ENCODE data around the gene PDE4D.

Gene PDE4D

GRCh38 chr5:59272809-59273427, 620.6 kb downstream of the PDE4D start:
- no peak overlapping the region for H3K4me3 ChIP-seq (ENCODE audit: insufficient read depth in 1 of 2, low read depth in 1 of 2, low read length in 2 of 2)
- H3K4me2 ChIP-seq (ENCODE audit: low read length, poor library complexity, severe bottlenecking): no peak overlapping the region
- 89% methylated on average over 2 of the region's 3 CpGs for WGBS
- H3K9ac ChIP-seq (ENCODE audit: low read length): no peak overlapping the region
- no peak overlapping the region for H2AK5ac ChIP-seq (ENCODE audit: low read length, severe bottlenecking)
- H2AFZ ChIP-seq (ENCODE audit: low read depth, low read length): no peak overlapping the region
- no peak overlapping the region for H2BK5ac ChIP-seq (ENCODE audit: low read depth, low read length, poor library complexity, severe bottlenecking)
- H3K14ac ChIP-seq (ENCODE audit: low read length in 2 of 2): no peak overlapping the region
- H2BK120ac ChIP-seq (ENCODE audit: low read depth, low read length): no peak overlapping the region
- H3K23ac ChIP-seq (ENCODE audit: low read length in 2 of 2): no peak overlapping the region
- DNase-seq: no peak
- no peaks in the 10 kb centered on the region for H3K36me3 ChIP-seq (ENCODE audit: control insufficient read depth in 1 of 2, insufficient read depth in 2 of 2, low read depth in 1 of 2, low read length in 2 of 2)
- H3K4me1 ChIP-seq (ENCODE audit: control insufficient read depth, insufficient read depth, low read depth, low read length): no peaks in the 10 kb centered on the region
- no peak overlapping the region for H3K27ac ChIP-seq (ENCODE audit: low read length, poor library complexity, severe bottlenecking)
- H4K8ac ChIP-seq (ENCODE audit: low read length): no peak overlapping the region
- H2BK12ac ChIP-seq (ENCODE audit: low read length in 2 of 2): no peak overlapping the region
- no peak overlapping the region for H3K4ac ChIP-seq (ENCODE audit: low read depth in 1 of 2, low read length in 2 of 2)
- no peak overlapping the region for H2BK15ac ChIP-seq (ENCODE audit: low read depth, poor library complexity, severe bottlenecking)
- H3K27me3 ChIP-seq (ENCODE audit: control insufficient read depth in 1 of 2, insufficient read depth in 1 of 2, low read length in 2 of 2): no peaks in the 10 kb centered on the region
- peaks cover 1% of the 10 kb centered on the region for H3K79me1 ChIP-seq (replicated peaks; ENCODE audit: low read length, poor library complexity, severe bottlenecking)
- H3K18ac ChIP-seq (ENCODE audit: low read depth in 1 of 2, low read length in 2 of 2): no peak overlapping the region
- no peaks in the 10 kb centered on the region for H3K9me3 ChIP-seq (ENCODE audit: control insufficient read depth, low read length)
- no peak overlapping the region for H4K91ac ChIP-seq (ENCODE audit: low read length)

GRCh38 chr5:59268756-59269415, 624.6 kb downstream of the PDE4D start:
- Histone ChIP-seq H3K14ac (ENCODE audit: low read length in 2 of 2) (no peak overlapping the region), H3K18ac (ENCODE audit: low read depth in 1 of 2, low read length in 2 of 2) (no peak overlapping the region), H3K9ac (ENCODE audit: low read length) (no peak overlapping the region), H3K4me2 (ENCODE audit: low read length, poor library complexity, severe bottlenecking) (no peak overlapping the region), H3K4me3 (ENCODE audit: insufficient read depth in 1 of 2, low read depth in 1 of 2, low read length in 2 of 2) (no peak overlapping the region), H2BK5ac (ENCODE audit: low read depth, low read length, poor library complexity, severe bottlenecking) (no peak overlapping the region), H3K23ac (ENCODE audit: low read length in 2 of 2) (no peak overlapping the region), H2BK12ac (ENCODE audit: low read length in 2 of 2) (no peak overlapping the region), H3K27ac (ENCODE audit: low read length, poor library complexity, severe bottlenecking) (no peak overlapping the region), H3K79me1 (replicated peaks; ENCODE audit: low read length, poor library complexity, severe bottlenecking) (peaks cover 1% of the 10 kb centered on the region), H3K9me3 (ENCODE audit: control insufficient read depth, low read length) (no peaks in the 10 kb centered on the region), H2AK5ac (ENCODE audit: low read length, severe bottlenecking) (no peak overlapping the region), H3K4ac (ENCODE audit: low read depth in 1 of 2, low read length in 2 of 2) (no peak overlapping the region), H3K36me3 (ENCODE audit: control insufficient read depth in 1 of 2, insufficient read depth in 2 of 2, low read depth in 1 of 2, low read length in 2 of 2) (no peaks in the 10 kb centered on the region), H2BK15ac (ENCODE audit: low read depth, poor library complexity, severe bottlenecking) (no peak overlapping the region), H4K8ac (ENCODE audit: low read length) (no peak overlapping the region), H2AFZ (ENCODE audit: low read depth, low read length) (no peak overlapping the region), H3K4me1 (ENCODE audit: control insufficient read depth, insufficient read depth, low read depth, low read length) (no peaks in the 10 kb centered on the region), H3K27me3 (ENCODE audit: control insufficient read depth in 1 of 2, insufficient read depth in 1 of 2, low read length in 2 of 2) (no peaks in the 10 kb centered on the region), H2BK120ac (ENCODE audit: low read depth, low read length) (no peak overlapping the region), H4K91ac (ENCODE audit: low read length) (no peak overlapping the region)
- no peak for DNase-seq
- WGBS: 78% methylated on average over 2 of the region's 4 CpGs

GRCh38 chr5:59267033-59267432, 626.5 kb downstream of the PDE4D start:
- Histone ChIP-seq H4K8ac (ENCODE audit: low read length) (no peak overlapping the region), H2BK12ac (ENCODE audit: low read length in 2 of 2) (no peak overlapping the region)

GRCh38 chr5:59266410-59266809, 627.1 kb downstream of the PDE4D start:
- no peaks in the 10 kb centered on the region for H3K9me3 ChIP-seq (ENCODE audit: control insufficient read depth, low read length)

More at GRCh38 chr5:59267033-59267432, 626.5 kb downstream of the PDE4D start:
- no peaks in the 10 kb centered on the region for H3K27me3 ChIP-seq (ENCODE audit: control insufficient read depth in 1 of 2, insufficient read depth in 1 of 2, low read length in 2 of 2)
- no peak overlapping the region for H3K23ac ChIP-seq (ENCODE audit: low read length in 2 of 2)
- H3K4me2 ChIP-seq (ENCODE audit: low read length, poor library complexity, severe bottlenecking): no peak overlapping the region
- H2BK15ac ChIP-seq (ENCODE audit: low read depth, poor library complexity, severe bottlenecking): no peak overlapping the region
- no peak overlapping the region for H3K14ac ChIP-seq (ENCODE audit: low read length in 2 of 2)
- no peak overlapping the region for H3K9ac ChIP-seq (ENCODE audit: low read length)
- H3K9me3 ChIP-seq (ENCODE audit: control insufficient read depth, low read length): no peaks in the 10 kb centered on the region
- H2AK5ac ChIP-seq (ENCODE audit: low read length, severe bottlenecking): no peak overlapping the region
- DNase-seq: no peak
- H3K4me1 ChIP-seq (ENCODE audit: control insufficient read depth, insufficient read depth, low read depth, low read length): no peaks in the 10 kb centered on the region
- no peak overlapping the region for H2BK5ac ChIP-seq (ENCODE audit: low read depth, low read length, poor library complexity, severe bottlenecking)
- no CpG with 5 or more reads among the region's 1 CpG for WGBS
- H3K79me1 ChIP-seq (replicated peaks; ENCODE audit: low read length, poor library complexity, severe bottlenecking): peaks cover 3% of the 10 kb centered on the region
- no peak overlapping the region for H3K4ac ChIP-seq (ENCODE audit: low read depth in 1 of 2, low read length in 2 of 2)
- H4K91ac ChIP-seq (ENCODE audit: low read length): no peak overlapping the region
- H2AFZ ChIP-seq (ENCODE audit: low read depth, low read length): no peak overlapping the region
- H2BK120ac ChIP-seq (ENCODE audit: low read depth, low read length): no peak overlapping the region
- H3K4me3 ChIP-seq (ENCODE audit: insufficient read depth in 1 of 2, low read depth in 1 of 2, low read length in 2 of 2): no peak overlapping the region
- no peaks in the 10 kb centered on the region for H3K36me3 ChIP-seq (ENCODE audit: control insufficient read depth in 1 of 2, insufficient read depth in 2 of 2, low read depth in 1 of 2, low read length in 2 of 2)
- no peak overlapping the region for H3K18ac ChIP-seq (ENCODE audit: low read depth in 1 of 2, low read length in 2 of 2)
- no peak overlapping the region for H3K27ac ChIP-seq (ENCODE audit: low read length, poor library complexity, severe bottlenecking)

More at GRCh38 chr5:59266410-59266809, 627.1 kb downstream of the PDE4D start:
- Histone ChIP-seq H3K79me1 (replicated peaks; ENCODE audit: low read length, poor library complexity, severe bottlenecking) (peaks cover 3% of the 10 kb centered on the region), H2BK120ac (ENCODE audit: low read depth, low read length) (no peak overlapping the region), H3K4me2 (ENCODE audit: low read length, poor library complexity, severe bottlenecking) (no peak overlapping the region), H3K36me3 (ENCODE audit: control insufficient read depth in 1 of 2, insufficient read depth in 2 of 2, low read depth in 1 of 2, low read length in 2 of 2) (no peaks in the 10 kb centered on the region), H2BK12ac (ENCODE audit: low read length in 2 of 2) (no peak overlapping the region), H3K14ac (ENCODE audit: low read length in 2 of 2) (no peak overlapping the region), H3K27me3 (ENCODE audit: control insufficient read depth in 1 of 2, insufficient read depth in 1 of 2, low read length in 2 of 2) (no peaks in the 10 kb centered on the region), H3K4me3 (ENCODE audit: insufficient read depth in 1 of 2, low read depth in 1 of 2, low read length in 2 of 2) (no peak overlapping the region), H2AFZ (ENCODE audit: low read depth, low read length) (no peak overlapping the region), H3K23ac (ENCODE audit: low read length in 2 of 2) (no peak overlapping the region), H3K18ac (ENCODE audit: low read depth in 1 of 2, low read length in 2 of 2) (no peak overlapping the region), H3K4ac (ENCODE audit: low read depth in 1 of 2, low read length in 2 of 2) (no peak overlapping the region), H3K9ac (ENCODE audit: low read length) (no peak overlapping the region), H4K91ac (ENCODE audit: low read length) (no peak overlapping the region), H2AK5ac (ENCODE audit: low read length, severe bottlenecking) (no peak overlapping the region), H3K4me1 (ENCODE audit: control insufficient read depth, insufficient read depth, low read depth, low read length) (no peaks in the 10 kb centered on the region), H3K27ac (ENCODE audit: low read length, poor library complexity, severe bottlenecking) (no peak overlapping the region), H2BK5ac (ENCODE audit: low read depth, low read length, poor library complexity, severe bottlenecking) (no peak overlapping the region), H4K8ac (ENCODE audit: low read length) (no peak overlapping the region), H2BK15ac (ENCODE audit: low read depth, poor library complexity, severe bottlenecking) (no peak overlapping the region)
- no peak for DNase-seq
- WGBS: 50% methylated on average over 1 of the region's 3 CpGs

All from mesenchymal stem cell (in vitro differentiated cells and primary cell).